ENCODE results near the gene APLF. TPM values are rescaled to one million over a fixed set of nuclear protein-coding genes. Genes with fewer than 3 reads are reported as not detected.

The APLF gene
- total and polyA plus RNA-seq, 2 experiments from 2014 or later, result 1.5 to 5.0 TPM

DNA sequence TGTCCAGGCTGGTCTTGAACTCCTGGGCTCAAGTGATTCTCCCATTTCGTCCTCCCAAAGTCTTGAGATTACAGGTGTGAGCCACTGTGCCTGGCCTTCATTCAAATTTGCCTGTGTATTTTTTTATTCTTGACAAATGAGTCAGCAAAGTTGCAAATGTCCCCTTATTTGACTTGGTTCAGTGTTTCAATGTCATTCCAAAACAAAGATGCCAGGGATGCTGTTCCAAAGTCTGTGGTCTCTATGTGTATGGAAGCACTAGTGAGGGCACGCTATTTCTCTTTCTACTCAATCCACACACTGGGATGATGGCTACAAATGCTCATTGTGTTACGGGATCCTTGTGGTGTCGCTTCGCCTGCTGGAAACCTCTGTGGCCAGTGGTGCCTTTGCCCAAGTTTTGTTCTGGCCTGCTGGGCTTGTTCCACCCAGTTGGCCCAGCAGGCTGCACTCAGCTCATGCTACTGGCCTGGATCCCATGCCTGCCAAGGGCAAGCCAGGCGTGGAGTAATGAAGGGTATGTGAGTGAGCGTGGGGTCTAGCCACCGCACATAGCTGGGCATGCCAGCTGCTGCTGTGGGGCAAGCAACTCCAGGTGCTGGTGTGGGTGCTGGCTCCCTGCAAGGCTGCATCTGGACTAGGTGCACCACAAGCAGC is 35.9 kb upstream of the APLF start:
- Histone ChIP-seq H2AFZ (no peak overlapping the region), H3K27ac (no peak overlapping the region), H3K9me3 (ENCODE audit: low read depth) (no peaks in the 10 kb centered on the region), H3K4me2 (no peak overlapping the region), H3K27me3 (no peaks in the 10 kb centered on the region), H3K36me3 (replicated peaks; ENCODE audit: insufficient read depth, low read depth) (no peaks in the 10 kb centered on the region), H3K9me2 (replicated peaks; ENCODE audit: insufficient read depth) (no peaks in the 10 kb centered on the region), H3K4me1 (ENCODE audit: insufficient read depth) (no peaks in the 10 kb centered on the region), H3K4me3 (no peak overlapping the region), H4K20me1 (ENCODE audit: insufficient read depth, poor library complexity, severe bottlenecking) (no peaks in the 10 kb centered on the region), H3K79me2 (no peaks in the 10 kb centered on the region)
- WGBS (ENCODE audit: low lambda C conversion rate, missing lambda C conversion rate), result 84% methylated on average over 8 of the region's 8 CpGs
- TF ChIP-seq EZH2 (IDR thresholded peaks at IDR 0.05; ENCODE audit: borderline replicate concordance), result no peak
- no peak for TF ChIP-seq CTCF (IDR thresholded peaks at IDR 0.05; ENCODE audit: poor library complexity)
- TF ChIP-seq EZH2phosphoT487 (IDR thresholded peaks at IDR 0.05; ENCODE audit: low read depth, severe bottlenecking, unreplicated experiment), result no peak
- DNase-seq (ENCODE audit: low spot score), result no peak

DNA sequence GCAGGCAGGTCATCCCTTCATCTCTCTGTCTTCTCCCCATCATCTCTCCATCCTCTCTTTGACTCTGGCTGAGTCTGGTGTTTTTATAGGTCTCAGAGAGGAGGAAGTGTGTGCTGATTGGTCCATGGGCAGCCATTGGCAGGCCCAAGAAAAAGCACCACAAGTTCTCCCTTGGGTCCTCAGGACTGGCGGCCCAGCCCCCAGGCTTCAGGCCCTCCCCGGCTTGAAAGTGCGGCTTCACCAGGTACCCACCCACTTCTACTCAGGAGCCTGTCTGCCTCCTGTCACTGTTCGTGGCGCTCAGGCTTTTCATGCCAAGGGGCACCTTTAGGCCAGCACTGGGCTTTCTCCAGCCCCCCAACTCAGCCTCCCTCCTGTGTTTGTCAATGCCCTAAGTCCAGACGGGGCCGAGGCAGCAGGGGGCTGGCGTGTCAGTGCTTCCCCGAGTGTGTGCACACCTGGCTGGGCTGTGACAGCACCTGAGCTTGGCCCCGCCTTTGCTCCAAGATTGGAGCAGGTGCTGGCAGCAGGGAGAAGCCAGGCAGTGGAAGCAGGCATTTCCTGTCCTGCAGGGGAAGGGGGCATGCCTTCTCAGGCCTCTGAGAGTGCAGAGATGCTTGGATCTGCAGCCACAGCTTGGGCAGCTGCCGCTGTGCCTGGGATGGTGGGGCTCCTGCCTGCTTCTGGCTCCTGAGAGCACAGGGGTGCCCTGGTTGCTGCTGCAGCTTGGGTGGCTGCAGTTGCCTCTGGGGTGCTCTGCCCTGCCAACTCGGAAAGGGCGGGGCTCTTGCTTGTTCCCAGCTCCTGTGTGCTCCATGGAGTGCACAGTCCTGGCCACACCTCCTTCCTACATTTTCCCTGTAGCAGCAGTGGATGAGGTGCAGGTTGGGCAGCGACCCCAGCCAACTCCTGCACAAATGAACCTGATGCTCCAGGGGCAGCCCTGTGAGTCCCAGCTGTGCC is 34.4 kb upstream of the APLF start:
- no peaks in the 10 kb centered on the region for H3K36me3 ChIP-seq (replicated peaks; ENCODE audit: insufficient read depth, low read depth)
- no peak for TF ChIP-seq EZH2 (IDR thresholded peaks at IDR 0.05; ENCODE audit: borderline replicate concordance)
- no peak for TF ChIP-seq CTCF (IDR thresholded peaks at IDR 0.05; ENCODE audit: poor library complexity)
- TF ChIP-seq EZH2phosphoT487 (IDR thresholded peaks at IDR 0.05; ENCODE audit: low read depth, severe bottlenecking, unreplicated experiment), result no peak
- H3K27ac ChIP-seq, result no peak overlapping the region
- WGBS (ENCODE audit: low lambda C conversion rate, missing lambda C conversion rate), result 85% methylated on average over 13 of the region's 14 CpGs
- H3K4me2 ChIP-seq, result no peak overlapping the region
- H3K9me3 ChIP-seq (ENCODE audit: low read depth), result no peaks in the 10 kb centered on the region
- no peaks in the 10 kb centered on the region for H3K4me1 ChIP-seq (ENCODE audit: insufficient read depth)
- H4K20me1 ChIP-seq (ENCODE audit: insufficient read depth, poor library complexity, severe bottlenecking), result no peaks in the 10 kb centered on the region
- H3K4me3 ChIP-seq, result no peak overlapping the region
- H2AFZ ChIP-seq, result no peak overlapping the region
- H3K9me2 ChIP-seq (replicated peaks; ENCODE audit: insufficient read depth), result no peaks in the 10 kb centered on the region
- no peaks in the 10 kb centered on the region for H3K27me3 ChIP-seq
- H3K79me2 ChIP-seq, result no peaks in the 10 kb centered on the region
- no peak for DNase-seq (ENCODE audit: low spot score)

DNA sequence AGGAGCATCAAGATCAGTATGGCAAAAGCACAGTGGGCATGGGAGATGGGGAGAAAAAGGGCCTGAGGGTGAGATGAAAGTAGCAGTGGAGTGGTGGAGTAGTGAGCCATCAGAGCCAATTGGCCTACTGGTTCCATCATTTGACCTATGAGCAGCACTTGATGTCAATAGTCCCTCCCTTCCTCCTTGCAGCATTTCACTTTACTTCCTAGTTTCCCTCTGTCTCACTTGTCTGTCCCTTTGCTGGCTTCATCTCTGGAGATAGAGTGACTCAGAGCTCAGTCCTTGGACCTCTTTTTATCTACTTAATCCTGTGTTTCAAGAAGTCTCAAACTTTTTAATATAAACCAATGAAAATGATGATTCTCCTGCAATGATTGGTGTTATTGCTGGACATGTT is 32.4 kb upstream of the APLF start:
- no peak for DNase-seq (ENCODE audit: low spot score)
- H3K4me1 ChIP-seq (ENCODE audit: insufficient read depth), result no peaks in the 10 kb centered on the region
- no peaks in the 10 kb centered on the region for H4K20me1 ChIP-seq (ENCODE audit: insufficient read depth, poor library complexity, severe bottlenecking)
- no peak for TF ChIP-seq EZH2phosphoT487 (IDR thresholded peaks at IDR 0.05; ENCODE audit: low read depth, severe bottlenecking, unreplicated experiment)
- TF ChIP-seq CTCF (IDR thresholded peaks at IDR 0.05; ENCODE audit: poor library complexity), result no peak
- no peak for TF ChIP-seq EZH2 (IDR thresholded peaks at IDR 0.05; ENCODE audit: borderline replicate concordance)
- H3K4me3 ChIP-seq, result no peak overlapping the region
- no peak overlapping the region for H2AFZ ChIP-seq
- no peaks in the 10 kb centered on the region for H3K9me3 ChIP-seq (ENCODE audit: low read depth)
- H3K27ac ChIP-seq, result no peak overlapping the region
- H3K27me3 ChIP-seq, result no peaks in the 10 kb centered on the region
- no peaks in the 10 kb centered on the region for H3K9me2 ChIP-seq (replicated peaks; ENCODE audit: insufficient read depth)
- H3K36me3 ChIP-seq (replicated peaks; ENCODE audit: insufficient read depth, low read depth), result no peaks in the 10 kb centered on the region
- H3K4me2 ChIP-seq, result no peak overlapping the region
- no peaks in the 10 kb centered on the region for H3K79me2 ChIP-seq
